Natural killer cell (primary cell): ENCODE measurements around the gene PRSS22. TPM values are rescaled to one million over a fixed set of nuclear protein-coding genes. Genes with fewer than 3 reads are reported as not detected.

Experiments used
- ATAC-seq, 3 donors: fragments of 150-1000 bp in 2 of 3; fragments of 200-7000 bp in 1 of 3; cut with Tn5 transposase; 1 replicate in 1 of 3; 2 replicates in 2 of 3; pipeline ENCODE4 v1.10.0; 2021; ENCODE audit warnings: mild to moderate bottlenecking in 2 of 3, moderate library complexity in 2 of 3
- DNase-seq, 2 donors: peaks; one replicate each; pipeline versions ENCODE4 v3.0.0 to v3.0.0-alpha.2; 2013 to 2021; ENCODE audit warnings: mixed read lengths in 1 of 2
- H3K27ac ChIP-seq: one replicate; pipeline ENCODE4 v1.5.1; 2013; ENCODE audit warnings: mild to moderate bottlenecking, low read length
- H3K27me3 ChIP-seq: one replicate; pipeline ENCODE4 v1.6.1; 2013; ENCODE audit warnings: low read length; ENCODE audit not compliant: control insufficient read depth, insufficient read depth
- H3K36me3 ChIP-seq: one replicate; pipeline ENCODE4 v1.6.1; 2013; ENCODE audit warnings: low read length; ENCODE audit not compliant: control insufficient read depth, insufficient read depth
- H3K4me1 ChIP-seq: one replicate; pipeline ENCODE4 v1.6.1; 2013; ENCODE audit warnings: low read length; ENCODE audit not compliant: control insufficient read depth, insufficient read depth
- H3K4me3 ChIP-seq: one replicate; pipeline ENCODE4 v1.5.1; 2013; ENCODE audit warnings: low read length
- H3K9me3 ChIP-seq: one replicate; pipeline ENCODE4 v1.6.1; 2013; ENCODE audit warnings: low read length; ENCODE audit not compliant: control insufficient read depth, insufficient read depth
- H3K27ac Mint-ChIP-seq, 2 donors: one replicate each; pipeline ENCODE4 v1.8.0; 2022; ENCODE audit warnings: mild to moderate bottlenecking in 2 of 2, mixed read lengths in 2 of 2, moderate library complexity in 1 of 2
- H3K27me3 Mint-ChIP-seq, 2 donors: one replicate each; pipeline ENCODE4 v1.8.0; 2022; ENCODE audit warnings: low read depth in 2 of 2, mixed read lengths in 2 of 2
- H3K36me3 Mint-ChIP-seq: one replicate; pipeline ENCODE4 v1.8.0; 2022; ENCODE audit warnings: mixed read lengths
- H3K4me1 Mint-ChIP-seq, 2 donors: one replicate each; pipeline ENCODE4 v1.8.0; 2022; ENCODE audit warnings: mixed read lengths in 2 of 2
- H3K4me3 Mint-ChIP-seq: one replicate; pipeline ENCODE4 v1.8.0; 2022; ENCODE audit warnings: mild to moderate bottlenecking, moderate library complexity, mixed read lengths
- H3K9me3 Mint-ChIP-seq, 2 donors: one replicate each; pipeline ENCODE4 v1.8.0; 2022; ENCODE audit warnings: mixed read lengths in 2 of 2
- CTCF ChIP-seq: fragments of 200-600 bp; IDR thresholded peaks from one replicate; pipeline ENCODE4 v1.8.0; 2022; ENCODE audit warnings: antibody characterized with exemption
- WGBS: methylation state at CpG from one replicate; pipeline ENCODE4 v1.1.7; 2013; ENCODE audit warnings: missing lambda C conversion rate; ENCODE audit not compliant: insufficient coverage; 5-methylcytosine and 5-hydroxymethylcytosine counted together
- intact Hi-C: fragments of 100-400 bp; cut with micrococcal nuclease; formaldehyde crosslinking; loops from one replicate; pipeline ENCODE4 v1.14.2; 2022
- total RNA-seq, 4 donors: library from RNA; stranded (reverse); fragments of 120-200 nt in 1 of 4; gene quantifications; one replicate each; pipeline versions ENCODE4 v1.2.3 to v1.2.4, GENCODE V29; 2013 to 2022

PRSS22 gene
- total RNA-seq, 3 donors from 2014 or later (not counting 1 experiment from before 2014, with no cell fraction given): 1.5 to 7.7 (median 3.3) TPM

- intact Hi-C loops: no loop called here
- peaks cover 0 to 3% of the 10 kb centered on the region in 2 donors for H3K27me3 Mint-ChIP-seq
- no peaks in the 10 kb centered on the region for H3K36me3 ChIP-seq
- no peak overlapping the region for H3K27ac ChIP-seq
- no peak for DNase-seq
- no peaks in the 10 kb centered on the region for H3K36me3 Mint-ChIP-seq
- H3K4me1 ChIP-seq: peaks cover 10% of the 10 kb centered on the region
- H3K27me3 ChIP-seq: no peaks in the 10 kb centered on the region
- no peak for ATAC-seq
- no peak for TF ChIP-seq CTCF
- no peak overlapping the region for H3K4me3 Mint-ChIP-seq
- H3K9me3 ChIP-seq: no peaks in the 10 kb centered on the region
- WGBS: 90% methylated on average over 15 of the region's 15 CpGs
- no peaks in the 10 kb centered on the region for H3K9me3 Mint-ChIP-seq
- peaks cover 10 to 17% of the 10 kb centered on the region in 2 donors for H3K4me1 Mint-ChIP-seq
- no peak overlapping the region for H3K27ac Mint-ChIP-seq
- no peak overlapping the region for H3K4me3 ChIP-seq
These were observed 26.8 kb downstream of the PRSS22 start for GRCh38 chr16:2831203-2831602.

GRCh38 chr16:2830355-2830695, 27.6 kb downstream of the PRSS22 start:
- H3K27ac ChIP-seq: no peak overlapping the region
- Mint-ChIP-seq H3K9me3 (no peaks in the 10 kb centered on the region), H3K27ac (no peak overlapping the region), H3K27me3 (peaks cover 0 to 3% of the 10 kb centered on the region in 2 donors), H3K4me3 (no peak overlapping the region), H3K36me3 (no peaks in the 10 kb centered on the region), H3K4me1 (peaks cover 9 to 10% of the 10 kb centered on the region in 2 donors)
- 83% methylated on average over 5 of the region's 5 CpGs for WGBS
- H3K27me3 ChIP-seq: no peaks in the 10 kb centered on the region
- no peaks in the 10 kb centered on the region for H3K36me3 ChIP-seq
- no peak overlapping the region for H3K4me3 ChIP-seq
- peaks cover 10% of the 10 kb centered on the region for H3K4me1 ChIP-seq
- H3K9me3 ChIP-seq: no peaks in the 10 kb centered on the region
- no peak for ATAC-seq
- no peak for DNase-seq
- intact Hi-C loops: no loop called here
- no peak for TF ChIP-seq CTCF

- no peaks in the 10 kb centered on the region for H3K9me3 Mint-ChIP-seq
- DNase-seq (no peak), ATAC-seq (no peak)
- H3K4me1 Mint-ChIP-seq: peaks cover 7 to 10% of the 10 kb centered on the region in 2 donors
- WGBS: 59% methylated on average over 32 of the region's 32 CpGs
- intact Hi-C loops: no loop called here
- H3K36me3 Mint-ChIP-seq: no peaks in the 10 kb centered on the region
- TF ChIP-seq CTCF: no peak
- no peak within 1 kb of the TSS for H3K4me3 Mint-ChIP-seq
- peaks cover 0 to 3% of the 10 kb centered on the region in 2 donors for H3K27me3 Mint-ChIP-seq
- Histone ChIP-seq H3K27ac (no peak within 1 kb of the TSS), H3K27me3 (no peaks in the 10 kb centered on the region), H3K4me3 (no peak within 1 kb of the TSS), H3K9me3 (no peaks in the 10 kb centered on the region), H3K36me3 (no peaks in the 10 kb centered on the region), H3K4me1 (peaks cover 10% of the 10 kb centered on the region)
- no peak within 1 kb of the TSS for H3K27ac Mint-ChIP-seq
These were observed 28.2 kb downstream of the PRSS22 start, which contains the start of gene ZG16B for GRCh38 chr16:2829501-2830354. ZG16B (plus strand) TSS chr16:2830303; CDS start chr16:2830442, 139 bp downstream.
